ENCODE data around the gene LIN7A. TPM values are rescaled to one million over a fixed set of nuclear protein-coding genes. Genes with fewer than 3 reads are reported as not detected.

LIN7A gene
- total and polyA plus RNA-seq, 11 donors = 7.5 to 21.6 (median 14.6) TPM

DNA sequence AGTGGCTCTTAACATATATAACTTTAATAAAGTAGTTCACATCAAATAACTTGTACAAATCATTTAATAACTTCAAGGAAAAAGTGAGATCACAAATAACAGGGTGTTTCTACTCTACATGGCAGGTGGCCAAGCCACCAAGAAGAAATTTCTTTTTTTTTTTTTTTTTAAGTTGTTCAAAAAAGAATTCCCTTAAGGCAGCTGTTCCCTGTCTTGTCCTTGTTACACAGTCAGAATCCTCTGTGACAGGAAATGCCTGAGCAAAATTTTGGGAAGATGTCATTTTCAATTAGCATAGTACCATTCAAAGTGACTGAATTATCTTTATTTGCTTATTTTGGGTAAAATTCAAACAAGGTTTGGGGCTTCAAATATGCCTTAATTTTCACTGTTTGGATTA lies 79.4 kb downstream of the LIN7A start:
- Histone ChIP-seq H3K27me3 (no peaks in the 10 kb centered on the region), H3K4me1 (peaks cover 0 to 8% (median 0%) of the 10 kb centered on the region in 12 donors), H3K27ac (no peak overlapping the region), H3K9me3 (no peaks in the 10 kb centered on the region), H3K36me3 (no peaks in the 10 kb centered on the region), H3K4me3 (no peak overlapping the region)
- DNase-seq (no peak), ATAC-seq (peak in 3 of 4 donors; percentile 18 to 54 (median 39))
- TF ChIP-seq, protein P1, sequence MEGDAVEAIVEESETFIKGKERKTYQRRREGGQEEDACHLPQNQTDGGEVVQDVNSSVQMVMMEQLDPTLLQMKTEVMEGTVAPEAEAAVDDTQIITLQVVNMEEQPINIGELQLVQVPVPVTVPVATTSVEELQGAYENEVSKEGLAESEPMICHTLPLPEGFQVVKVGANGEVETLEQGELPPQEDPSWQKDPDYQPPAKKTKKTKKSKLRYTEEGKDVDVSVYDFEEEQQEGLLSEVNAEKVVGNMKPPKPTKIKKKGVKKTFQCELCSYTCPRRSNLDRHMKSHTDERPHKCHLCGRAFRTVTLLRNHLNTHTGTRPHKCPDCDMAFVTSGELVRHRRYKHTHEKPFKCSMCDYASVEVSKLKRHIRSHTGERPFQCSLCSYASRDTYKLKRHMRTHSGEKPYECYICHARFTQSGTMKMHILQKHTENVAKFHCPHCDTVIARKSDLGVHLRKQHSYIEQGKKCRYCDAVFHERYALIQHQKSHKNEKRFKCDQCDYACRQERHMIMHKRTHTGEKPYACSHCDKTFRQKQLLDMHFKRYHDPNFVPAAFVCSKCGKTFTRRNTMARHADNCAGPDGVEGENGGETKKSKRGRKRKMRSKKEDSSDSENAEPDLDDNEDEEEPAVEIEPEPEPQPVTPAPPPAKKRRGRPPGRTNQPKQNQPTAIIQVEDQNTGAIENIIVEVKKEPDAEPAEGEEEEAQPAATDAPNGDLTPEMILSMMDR (IDR thresholded peaks at IDR 0.05) = no peak
- no peak for TF ChIP-seq POLR2A (IDR thresholded peaks at IDR 0.05)
- intact Hi-C loops (cut with DNase I) = no loop called here

DNA sequence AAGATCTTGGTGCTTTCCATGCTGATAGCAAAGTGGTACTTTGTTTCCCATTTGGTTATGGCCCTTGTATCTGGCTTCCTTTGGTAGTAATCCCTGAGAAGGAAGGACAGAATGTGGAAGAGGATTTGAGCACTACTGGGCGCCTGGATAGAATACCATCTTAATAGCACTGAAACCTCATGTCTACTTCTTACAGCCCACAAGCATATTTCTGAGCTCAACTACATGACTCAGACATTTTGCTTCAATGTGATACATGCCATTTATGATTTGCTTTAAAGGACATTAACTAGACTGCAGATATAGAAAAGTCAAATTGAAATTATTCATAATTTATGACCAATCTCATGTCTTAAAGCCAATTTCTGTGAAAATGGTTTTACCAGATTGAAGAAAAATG lies 80.4 kb downstream of the LIN7A start:
- WGBS, 4 donors = 82 to 95% (median 89%) methylated on average over 1 of the region's 1 CpG
- Histone ChIP-seq H3K36me3 (no peaks in the 10 kb centered on the region), H3K27me3 (no peaks in the 10 kb centered on the region), H3K4me1 (peaks cover 0 to 3% (median 0%) of the 10 kb centered on the region in 12 donors), H3K4me3 (no peak overlapping the region), H3K9me3 (no peaks in the 10 kb centered on the region), H3K27ac (no peak overlapping the region)
- intact Hi-C loops (cut with DNase I) = no loop called here
- ATAC-seq (no peak), DNase-seq (no peak)
- TF ChIP-seq, protein P1 (IDR thresholded peaks at IDR 0.05) = no peak
- no peak for TF ChIP-seq POLR2A (IDR thresholded peaks at IDR 0.05)

GRCh38 chr12:80849337-80849736 lies 88.4 kb downstream of the LIN7A start:
- Histone ChIP-seq H3K27ac (no peak overlapping the region), H3K4me3 (no peak overlapping the region), H3K9me3 (no peaks in the 10 kb centered on the region), H3K4me1 (peaks cover 0 to 4% (median 0%) of the 10 kb centered on the region in 12 donors), H3K36me3 (no peaks in the 10 kb centered on the region), H3K27me3 (no peaks in the 10 kb centered on the region)
- no peak for TF ChIP-seq POLR2A (IDR thresholded peaks at IDR 0.05)
- TF ChIP-seq, protein P1 (IDR thresholded peaks at IDR 0.05) = no peak
- ATAC-seq (no peak), DNase-seq (no peak)
- intact Hi-C loops (cut with DNase I) = no loop called here

- H3K4me1 ChIP-seq = peaks cover 0 to 4% (median 0%) of the 10 kb centered on the region in 12 donors
- no peaks in the 10 kb centered on the region for H3K36me3 ChIP-seq
- intact Hi-C loops (cut with DNase I) = no loop called here
- no peak for DNase-seq
- WGBS, 4 donors = 85 to 97% (median 90%) methylated on average over 1 of the region's 1 CpG
- no peak overlapping the region for H3K27ac ChIP-seq
- H3K4me3 ChIP-seq = no peak overlapping the region
- H3K9me3 ChIP-seq = no peaks in the 10 kb centered on the region
- ATAC-seq = no peak
- no peak for TF ChIP-seq POLR2A (IDR thresholded peaks at IDR 0.05)
- TF ChIP-seq, protein P1 (IDR thresholded peaks at IDR 0.05) = no peak
- H3K27me3 ChIP-seq = no peaks in the 10 kb centered on the region
Observed at GRCh38 chr12:80848858-80849257, 88.9 kb downstream of the LIN7A start.

Measured in heart left ventricle (tissue), 16 donors.